ENCODE data around the gene MARCO. TPM values are rescaled to one million over a fixed set of nuclear protein-coding genes. Genes with fewer than 3 reads are reported as not detected.

MARCO gene
- total RNA-seq, 2 donors from 2014 or later: 10.4 to 13.7 TPM

- H3K4me3 ChIP-seq: no peak overlapping the region
- no peaks in the 10 kb centered on the region for H3K4me1 ChIP-seq (ENCODE audit: control insufficient read depth in 1 of 2, low read depth in 2 of 2)
- TF ChIP-seq CTCF (IDR thresholded peaks at IDR 0.05): no peak
- DNase-seq (ENCODE audit: low spot score) (no peak), ATAC-seq (ENCODE audit: insufficient number of reproducible peaks, low FRiP score, low read depth) (no peak)
- no peaks in the 10 kb centered on the region for H3K36me3 ChIP-seq
- no peaks in the 10 kb centered on the region for H3K27me3 ChIP-seq (replicated peaks; ENCODE audit: insufficient read depth)
- no peaks in the 10 kb centered on the region for H3K9me3 ChIP-seq
- H3K27ac ChIP-seq: no peak overlapping the region
Observed at GRCh38 chr2:119040730-119041129, 98.7 kb downstream of the MARCO start.

Other genes with a start within 250 kb of the MARCO start
- gene EN1, start 94.5 kb upstream of the MARCO start, total RNA-seq: not detected
- gene C1QL2, start 216.6 kb downstream of the MARCO start, total RNA-seq: not detected

All from thoracic aorta (tissue), 2 donors.